Raji (cell line): ENCODE results near the gene STAB1.

ENCODE experiments used
- POLR2A ChIP-seq: IDR thresholded peaks from 2 replicates; pipeline ENCODE4 v1.6.1; 2011; ENCODE audit warnings: low read depth, low read length, control low read depth; ENCODE audit not compliant: insufficient read depth

The STAB1 gene

GRCh38 chr3:52521488-52521824 lies 26.3 kb downstream of the STAB1 start:
- no peak for TF ChIP-seq POLR2A

GRCh38 chr3:52521881-52522650 lies 26.9 kb downstream of the STAB1 start:
- no peak for TF ChIP-seq POLR2A

- TF ChIP-seq POLR2A = no peak
Observed at GRCh38 chr3:52522651-52523251, 27.6 kb downstream of the STAB1 start.

- no peak for TF ChIP-seq POLR2A
Observed at GRCh38 chr3:52523386-52524257, 28.5 kb downstream of the STAB1 start.

GRCh38 chr3:52524258-52524751 lies 29.2 kb downstream of the STAB1 start:
- no peak for TF ChIP-seq POLR2A

GRCh38 chr3:52524752-52525679 lies 29.9 kb downstream of the STAB1 start:
- TF ChIP-seq POLR2A = no peak

GRCh38 chr3:52525680-52526561 lies 30.8 kb downstream of the STAB1 start:
- no peak for TF ChIP-seq POLR2A

GRCh38 chr3:52527039-52527731 lies 32.0 kb downstream of the STAB1 start:
- no peak for TF ChIP-seq POLR2A

GRCh38 chr3:52527732-52528585 lies 32.8 kb downstream of the STAB1 start:
- no peak for TF ChIP-seq POLR2A

- no peak; the same call in 1 of the 2 replicates for TF ChIP-seq POLR2A
Observed at GRCh38 chr3:52528586-52529375, 33.6 kb downstream of the STAB1 start.
